ENCODE results near the gene ILRUN.
"Not testable (repeated sequence)": the region's sequence is repeated elsewhere in the genome, so short reads cannot be mapped to it uniquely, and the experiment has no call there.

ILRUN gene

DNA sequence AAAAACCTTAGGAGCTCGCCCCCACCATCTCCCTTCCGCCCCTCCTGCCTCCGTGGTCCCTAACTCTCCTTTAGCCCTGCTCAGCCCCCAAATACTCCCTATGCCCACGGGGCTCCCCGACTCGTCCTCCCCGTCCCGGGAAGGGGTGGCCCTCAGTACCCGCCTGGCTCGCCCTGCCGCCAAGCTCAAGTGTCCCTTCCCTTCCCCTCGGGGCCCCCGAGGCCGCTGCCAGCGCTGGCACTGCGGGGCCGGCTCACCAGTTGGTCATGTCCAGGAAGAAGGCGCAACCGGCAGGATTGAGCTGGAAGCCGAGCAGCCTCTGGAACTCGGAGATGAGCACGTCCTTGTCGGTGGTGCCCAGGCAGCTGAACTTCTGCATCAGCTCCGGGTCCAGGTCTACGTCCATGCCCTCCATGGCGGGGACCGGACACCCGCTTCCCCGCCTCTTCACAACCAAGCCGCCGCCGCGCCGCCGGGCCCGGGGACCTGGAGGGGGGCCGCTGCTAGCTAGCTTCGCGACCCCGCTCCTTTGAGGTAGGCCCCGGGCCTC lies 303 bp downstream of the ILRUN start:
- no peak for DNase-seq

GRCh38 chr6:34695729-34696188 lies 808 bp downstream of the ILRUN start:
- no peak for DNase-seq

GRCh38 chr6:34692280-34692679 lies 4.3 kb downstream of the ILRUN start:
- DNase-seq: no peak

DNA sequence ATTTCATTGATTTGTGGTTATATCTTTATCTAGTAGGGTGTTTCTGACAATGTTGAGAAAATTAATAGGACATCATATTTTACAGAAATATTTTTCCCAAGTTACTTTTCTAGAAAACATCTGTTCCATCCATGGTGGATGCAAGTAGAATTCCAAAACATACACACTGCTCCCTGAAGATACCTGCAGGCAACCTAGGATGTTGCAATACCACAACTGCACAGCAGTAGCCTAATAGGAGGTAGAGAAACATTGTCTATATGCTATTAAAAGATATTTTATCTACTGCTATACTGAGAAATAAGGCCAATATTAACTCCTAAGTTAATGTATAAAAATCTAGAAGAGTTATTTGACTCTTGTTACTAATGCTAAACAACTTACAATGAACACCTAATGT lies 6.8 kb downstream of the ILRUN start:
- DNase-seq: no peak

DNA sequence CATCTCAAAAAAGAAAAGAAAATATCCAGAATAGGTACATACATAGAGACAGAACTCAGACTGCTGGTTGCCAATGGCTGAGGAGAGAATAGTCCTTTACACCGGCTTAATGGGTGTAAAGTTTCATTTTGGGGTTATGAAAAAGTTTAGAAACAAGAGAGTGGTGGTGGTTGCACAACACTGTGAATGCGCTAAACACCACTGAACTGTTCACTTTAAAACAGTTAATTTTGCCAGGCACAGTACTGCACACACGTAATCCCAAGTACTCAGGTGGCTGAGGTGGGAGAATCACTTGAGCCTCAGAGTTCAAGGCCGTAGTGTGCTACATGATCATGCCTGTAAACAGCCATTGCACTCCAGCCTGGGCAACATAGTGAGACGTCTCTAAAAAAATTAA lies 7.6 kb downstream of the ILRUN start:
- DNase-seq: no peak

- DNase-seq: no peak
Measured at GRCh38 chr6:34684919-34685318, 11.6 kb downstream of the ILRUN start.

- DNase-seq: no peak
Measured at GRCh38 chr6:34684364-34684763, 12.2 kb downstream of the ILRUN start.

GRCh38 chr6:34680802-34681515 lies 15.6 kb downstream of the ILRUN start:
- no peak for DNase-seq

- DNase-seq: not testable (repeated sequence)
Measured at GRCh38 chr6:34680313-34680712, 16.3 kb downstream of the ILRUN start.

GRCh38 chr6:34679552-34680253 lies 16.9 kb downstream of the ILRUN start:
- DNase-seq: no peak

DNA sequence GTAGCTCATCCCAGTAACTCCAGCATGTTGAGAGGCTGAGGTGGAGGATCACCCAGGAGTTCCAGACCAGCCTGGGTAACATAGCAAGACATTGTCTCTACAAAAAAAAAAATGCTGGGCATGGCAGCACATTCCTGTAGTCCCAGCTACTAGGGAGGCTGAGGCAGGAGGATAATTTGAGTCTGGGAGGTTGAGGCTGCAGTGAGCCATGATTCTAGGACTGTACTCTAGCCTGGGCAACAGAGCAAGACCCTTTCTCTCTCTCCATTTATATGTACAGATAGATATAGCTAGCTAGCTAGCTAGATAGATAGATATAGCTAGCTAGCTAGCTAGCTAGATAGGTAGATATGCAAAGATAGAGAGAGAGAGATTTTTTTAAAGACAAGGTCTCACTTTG lies 20.4 kb downstream of the ILRUN start:
- no peak for DNase-seq

- DNase-seq: not testable (repeated sequence)
Measured at GRCh38 chr6:34674930-34675329, 21.6 kb downstream of the ILRUN start.

DNA sequence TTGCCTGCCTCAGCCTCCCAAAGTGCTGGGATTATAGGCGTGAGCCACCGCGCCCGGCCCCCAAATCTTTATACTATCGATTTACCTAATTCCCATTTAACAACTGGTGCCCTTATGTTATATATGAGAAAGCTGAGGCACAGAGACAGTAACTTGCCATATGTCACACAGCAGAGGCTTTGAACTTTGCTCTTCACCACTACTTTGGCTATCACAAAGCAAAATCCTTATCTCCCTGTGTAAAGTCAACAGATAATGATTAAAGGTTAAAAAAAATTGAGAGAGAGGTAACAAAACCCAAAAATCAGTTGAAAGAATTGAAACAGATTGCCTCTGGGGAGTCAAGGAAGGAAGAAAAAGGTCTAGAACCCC lies 22.3 kb downstream of the ILRUN start:
- DNase-seq: no peak

DNA sequence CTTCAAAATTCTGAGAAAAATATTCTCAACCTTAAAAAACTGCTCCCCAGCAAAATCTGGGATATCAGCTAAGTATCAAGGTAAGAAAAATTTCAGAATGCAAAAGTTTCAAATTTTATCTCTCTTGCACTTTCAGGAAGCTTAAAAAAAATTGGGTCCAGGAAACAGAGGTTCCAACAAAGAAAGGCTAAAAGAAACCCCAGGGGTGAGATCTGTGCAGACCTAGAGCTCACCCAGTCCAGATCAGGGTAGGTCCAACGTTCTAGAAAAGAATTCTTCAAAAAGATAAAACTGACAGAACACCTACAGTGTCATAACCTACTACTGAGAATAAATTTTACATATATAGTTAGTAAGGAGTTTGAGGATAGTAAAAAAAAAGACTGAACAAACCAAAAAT lies 23.5 kb downstream of the ILRUN start:
- no peak for DNase-seq

GRCh38 chr6:34672657-34673043 lies 23.9 kb downstream of the ILRUN start:
- no peak for DNase-seq

- peak; percentile 65 to 72 for DNase-seq
Measured at GRCh38 chr6:34671801-34672656, 24.5 kb downstream of the ILRUN start.

DNA sequence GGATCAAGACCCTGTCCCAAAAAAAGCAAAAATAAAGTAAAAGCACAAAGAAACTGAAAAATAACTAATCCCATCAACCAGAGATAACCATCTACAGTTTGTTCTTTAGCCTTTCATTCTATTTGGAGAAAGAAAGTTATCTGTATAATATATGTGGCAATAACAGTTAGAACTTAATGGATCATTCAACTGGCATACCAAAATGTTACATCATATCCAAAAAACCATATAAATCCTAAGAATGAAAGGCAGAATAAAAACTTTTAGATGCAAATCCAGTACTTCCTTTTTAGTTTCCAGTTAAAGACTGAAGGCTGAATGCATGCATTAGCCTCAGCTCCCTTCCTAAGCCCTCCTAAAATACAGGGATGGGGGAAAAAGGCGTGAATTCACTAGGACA lies 25.2 kb downstream of the ILRUN start:
- DNase-seq: no peak

DNA sequence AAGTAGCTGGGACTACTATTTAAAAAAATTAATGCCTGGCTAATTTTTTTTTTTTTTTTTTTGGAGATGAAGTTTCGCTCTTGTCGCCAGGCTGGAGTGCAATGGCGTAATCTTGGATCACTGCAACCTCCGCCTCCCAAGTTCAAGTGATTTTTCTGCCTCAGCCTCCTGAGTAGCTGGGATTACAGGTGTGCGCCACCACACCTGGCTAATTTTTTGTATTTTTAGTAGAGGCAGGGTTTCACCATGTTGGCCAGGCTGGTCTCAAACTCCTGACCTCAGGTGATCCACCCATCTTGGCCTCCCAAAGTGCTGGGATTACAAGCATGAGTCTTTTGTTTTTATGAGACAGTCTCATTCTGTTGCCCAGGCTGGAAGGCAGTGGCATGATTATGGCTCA lies 27.8 kb downstream of the ILRUN start:
- not testable (repeated sequence) for DNase-seq

DNA sequence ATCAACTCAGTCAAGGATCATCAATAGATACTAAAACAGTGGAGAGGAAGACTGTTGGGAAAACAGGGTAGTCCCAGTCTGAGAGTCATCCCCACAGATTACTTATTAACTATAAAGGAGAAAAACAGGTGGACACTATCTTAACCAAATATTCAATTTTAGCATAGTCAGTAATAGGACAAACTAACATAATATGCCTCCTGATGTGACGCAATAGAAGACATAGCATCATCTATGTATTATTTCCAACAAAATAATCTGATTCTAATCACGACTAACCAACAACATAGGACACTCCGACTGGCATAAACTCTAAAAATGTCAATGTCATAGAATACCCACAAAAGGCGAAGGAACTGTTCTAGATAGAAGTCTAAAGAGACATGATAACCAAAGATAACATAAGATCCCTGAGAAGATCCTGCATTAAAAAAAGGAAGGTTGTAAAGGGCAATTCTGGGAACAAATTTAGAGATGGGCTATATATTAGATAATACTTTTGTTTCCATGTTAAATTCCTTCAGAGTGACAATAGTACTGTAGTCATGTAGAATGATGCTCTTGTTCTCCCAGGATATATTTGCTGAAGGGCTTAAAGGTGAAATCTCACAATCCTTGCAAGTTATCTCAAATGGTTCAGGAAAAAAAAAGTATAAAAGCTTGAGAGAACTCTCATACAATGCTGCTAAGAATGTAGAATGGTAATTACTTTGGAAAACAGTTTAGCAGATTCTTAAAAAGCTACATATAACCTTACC lies 28.9 kb downstream of the ILRUN start:
- DNase-seq: no peak

GRCh38 chr6:34665019-34665418 lies 31.5 kb downstream of the ILRUN start:
- no peak for DNase-seq

- no peak for DNase-seq
Measured at GRCh38 chr6:34664256-34664971, 32.2 kb downstream of the ILRUN start.

- DNase-seq: no peak
Measured at GRCh38 chr6:34663831-34664255, 32.7 kb downstream of the ILRUN start.
